Measurements from ENCODE around the gene C16orf82. TPM values are rescaled to one million over a fixed set of nuclear protein-coding genes. Genes with fewer than 3 reads are reported as not detected.

The C16orf82 gene
- total RNA-seq, 1 experiment from 2014 or later, result not detected

DNA sequence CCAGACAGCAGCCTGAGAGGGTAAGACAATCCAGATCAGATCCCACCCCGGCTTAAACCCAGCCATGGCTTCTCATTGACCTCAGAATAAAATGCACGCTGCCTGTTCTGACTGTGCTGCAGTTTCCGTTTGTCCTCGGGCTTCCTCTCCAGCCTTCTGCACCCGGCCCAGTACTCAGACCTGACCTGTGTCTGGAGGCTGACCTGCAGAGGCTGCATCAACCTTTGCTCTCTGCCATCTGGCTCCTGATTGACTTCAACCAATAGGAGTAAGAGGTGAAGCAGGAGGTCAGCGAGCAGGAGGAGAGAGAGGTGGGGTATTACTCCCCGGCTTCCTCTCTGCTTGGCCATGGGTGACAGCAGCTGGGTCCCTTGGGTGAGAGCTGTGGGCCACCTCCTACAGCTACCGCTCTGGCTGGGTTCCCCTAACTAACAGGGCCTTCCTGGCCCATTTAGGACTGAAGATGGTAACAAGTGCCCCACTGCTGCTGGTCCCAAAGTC is 46.7 kb downstream of the C16orf82 start:
- Histone ChIP-seq H3K9me2 (replicated peaks; ENCODE audit: low read length) (no peaks in the 10 kb centered on the region), H3K27ac (ENCODE audit: low read length) (no peak overlapping the region), H3F3A (ENCODE audit: low read length, unreplicated experiment) (no peaks in the 10 kb centered on the region), H3K4me1 (ENCODE audit: insufficient read depth, low read length) (no peaks in the 10 kb centered on the region), H3K9me3 (ENCODE audit: low read length) (no peaks in the 10 kb centered on the region), H3K36me3 (ENCODE audit: low read depth, low read length) (no peaks in the 10 kb centered on the region), H3K79me2 (ENCODE audit: low read length) (no peaks in the 10 kb centered on the region), H3K4me3 (ENCODE audit: low read length) (no peak overlapping the region), H2AFZ (ENCODE audit: low read length) (no peak overlapping the region), H3K9ac (ENCODE audit: low read length) (no peak overlapping the region), H3K4me2 (ENCODE audit: low read length) (no peak overlapping the region), H4K20me1 (ENCODE audit: low read length) (no peaks in the 10 kb centered on the region), H3K27me3 (ENCODE audit: low read length) (peaks cover 7% of the 10 kb centered on the region; the same call in 1 of the 2 replicates)
- CTCF ChIA-PET, result no interaction called here
- ATAC-seq, result no peak
- no peak for DNase-seq
- intact Hi-C loops (cut with micrococcal nuclease), result loop anchor here (10.0 kb wide), 1 partner anchor 1279 kb away; no protein-coding TSS in a partner anchor
- BruUV-seq (replicated peaks), result no TSS peak
- TF ChIP-seq, protein P1, sequence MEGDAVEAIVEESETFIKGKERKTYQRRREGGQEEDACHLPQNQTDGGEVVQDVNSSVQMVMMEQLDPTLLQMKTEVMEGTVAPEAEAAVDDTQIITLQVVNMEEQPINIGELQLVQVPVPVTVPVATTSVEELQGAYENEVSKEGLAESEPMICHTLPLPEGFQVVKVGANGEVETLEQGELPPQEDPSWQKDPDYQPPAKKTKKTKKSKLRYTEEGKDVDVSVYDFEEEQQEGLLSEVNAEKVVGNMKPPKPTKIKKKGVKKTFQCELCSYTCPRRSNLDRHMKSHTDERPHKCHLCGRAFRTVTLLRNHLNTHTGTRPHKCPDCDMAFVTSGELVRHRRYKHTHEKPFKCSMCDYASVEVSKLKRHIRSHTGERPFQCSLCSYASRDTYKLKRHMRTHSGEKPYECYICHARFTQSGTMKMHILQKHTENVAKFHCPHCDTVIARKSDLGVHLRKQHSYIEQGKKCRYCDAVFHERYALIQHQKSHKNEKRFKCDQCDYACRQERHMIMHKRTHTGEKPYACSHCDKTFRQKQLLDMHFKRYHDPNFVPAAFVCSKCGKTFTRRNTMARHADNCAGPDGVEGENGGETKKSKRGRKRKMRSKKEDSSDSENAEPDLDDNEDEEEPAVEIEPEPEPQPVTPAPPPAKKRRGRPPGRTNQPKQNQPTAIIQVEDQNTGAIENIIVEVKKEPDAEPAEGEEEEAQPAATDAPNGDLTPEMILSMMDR (conservative IDR thresholded peaks at IDR 0.05; ENCODE audit: low read depth, low read length), result no peak
- TF ChIP-seq EZH2 (IDR thresholded peaks at IDR 0.05; ENCODE audit: low read length, unreplicated experiment), result no peak
- no peak for TF ChIP-seq EZH2phosphoT487 (IDR thresholded peaks at IDR 0.05; ENCODE audit: borderline replicate concordance, low read length)
- POLR2A ChIA-PET (ENCODE audit: unreplicated experiment), result no interaction called here

DNA sequence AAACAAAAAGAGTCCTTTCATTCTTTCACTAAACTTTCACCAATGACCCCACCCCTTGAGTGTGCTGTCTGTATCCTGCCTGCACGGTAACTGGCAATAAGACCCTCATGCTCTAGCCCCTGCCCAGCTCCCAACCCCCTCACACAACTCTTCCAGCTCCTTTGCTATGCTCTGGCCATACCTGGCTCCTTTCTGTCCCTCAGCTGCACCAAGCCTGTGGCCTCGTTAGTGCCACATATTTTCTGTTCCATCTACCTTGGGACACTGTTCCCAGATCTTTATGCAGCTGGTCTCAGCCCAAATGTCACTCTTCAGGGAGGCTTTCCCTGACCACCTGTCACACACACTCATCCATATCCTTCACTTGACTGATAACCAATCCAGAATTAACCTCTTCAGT is 47.3 kb downstream of the C16orf82 start:
- no peak for ATAC-seq
- intact Hi-C loops (cut with micrococcal nuclease), result loop anchor here (10.0 kb wide), 1 partner anchor 1279 kb away; no protein-coding TSS in a partner anchor

DNA sequence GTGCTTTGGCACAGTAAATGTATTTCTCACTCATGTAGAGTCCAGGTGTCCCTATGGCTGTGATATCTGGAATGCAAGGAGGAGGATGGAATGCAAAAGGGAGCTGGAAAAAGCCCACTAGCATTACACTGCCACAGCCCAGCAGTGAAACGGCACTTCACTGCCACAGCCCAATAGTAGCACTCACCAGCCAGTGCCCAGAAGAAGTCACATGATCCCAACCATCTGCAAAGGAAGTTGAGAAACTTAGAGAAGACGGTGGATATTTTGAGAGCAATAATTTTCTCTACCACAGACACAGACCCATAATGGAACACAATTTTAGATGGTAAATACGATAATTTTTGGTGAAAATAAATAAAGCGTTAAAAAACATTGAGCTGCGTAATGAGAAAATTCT is 51.8 kb downstream of the C16orf82 start:
- POLR2A ChIA-PET (ENCODE audit: unreplicated experiment), result no interaction called here
- intact Hi-C loops (cut with micrococcal nuclease), result loop anchor here (10.0 kb wide), 1 partner anchor 1284 kb away; no protein-coding TSS in a partner anchor
- CTCF ChIA-PET, result no interaction called here
- Histone ChIP-seq H4K20me1 (ENCODE audit: low read length) (no peaks in the 10 kb centered on the region), H3K27ac (ENCODE audit: low read length) (no peak overlapping the region), H3F3A (ENCODE audit: low read length, unreplicated experiment) (no peaks in the 10 kb centered on the region), H2AFZ (ENCODE audit: low read length) (no peak overlapping the region), H3K4me2 (ENCODE audit: low read length) (no peak overlapping the region), H3K9ac (ENCODE audit: low read length) (no peak overlapping the region), H3K4me1 (ENCODE audit: insufficient read depth, low read length) (no peaks in the 10 kb centered on the region), H3K9me3 (ENCODE audit: low read length) (no peaks in the 10 kb centered on the region), H3K79me2 (ENCODE audit: low read length) (no peaks in the 10 kb centered on the region), H3K9me2 (replicated peaks; ENCODE audit: low read length) (no peaks in the 10 kb centered on the region), H3K36me3 (ENCODE audit: low read depth, low read length) (no peaks in the 10 kb centered on the region), H3K4me3 (ENCODE audit: low read length) (no peak overlapping the region), H3K27me3 (ENCODE audit: low read length) (peaks cover 7% of the 10 kb centered on the region; the same call in 1 of the 2 replicates)
- TF ChIP-seq EZH2 (IDR thresholded peaks at IDR 0.05; ENCODE audit: low read length, unreplicated experiment), result no peak
- TF ChIP-seq, protein P1 (conservative IDR thresholded peaks at IDR 0.05; ENCODE audit: low read depth, low read length), result no peak
- BruUV-seq (replicated peaks), result no TSS peak
- DNase-seq (no peak), ATAC-seq (no peak)

More for the DNA sequence above, 47.3 kb downstream of the C16orf82 start:
- ChIA-PET POLR2A (ENCODE audit: unreplicated experiment) (no interaction called here), CTCF (no interaction called here)
- H3K4me3 ChIP-seq (ENCODE audit: low read length), result no peak overlapping the region
- H3F3A ChIP-seq (ENCODE audit: low read length, unreplicated experiment), result no peaks in the 10 kb centered on the region
- H4K20me1 ChIP-seq (ENCODE audit: low read length), result no peaks in the 10 kb centered on the region
- no peak overlapping the region for H3K4me2 ChIP-seq (ENCODE audit: low read length)
- H3K79me2 ChIP-seq (ENCODE audit: low read length), result no peaks in the 10 kb centered on the region
- H3K9me2 ChIP-seq (replicated peaks; ENCODE audit: low read length), result no peaks in the 10 kb centered on the region
- no peaks in the 10 kb centered on the region for H3K9me3 ChIP-seq (ENCODE audit: low read length)
- H3K27me3 ChIP-seq (ENCODE audit: low read length), result peaks cover 7% of the 10 kb centered on the region; the same call in 1 of the 2 replicates
- TF ChIP-seq, protein P1 (conservative IDR thresholded peaks at IDR 0.05; ENCODE audit: low read depth, low read length), result no peak
- TF ChIP-seq EZH2phosphoT487 (IDR thresholded peaks at IDR 0.05; ENCODE audit: borderline replicate concordance, low read length) (no peak), EZH2 (IDR thresholded peaks at IDR 0.05; ENCODE audit: low read length, unreplicated experiment) (no peak)
- no peak overlapping the region for H3K27ac ChIP-seq (ENCODE audit: low read length)
- no peak overlapping the region for H2AFZ ChIP-seq (ENCODE audit: low read length)
- no peak for DNase-seq
- H3K9ac ChIP-seq (ENCODE audit: low read length), result no peak overlapping the region
- no peaks in the 10 kb centered on the region for H3K4me1 ChIP-seq (ENCODE audit: insufficient read depth, low read length)
- no peaks in the 10 kb centered on the region for H3K36me3 ChIP-seq (ENCODE audit: low read depth, low read length)
- no TSS peak for BruUV-seq (replicated peaks)

Measured in PC-3 (cell line).